Sigmoid colon (tissue), 7 donors: ENCODE data around the gene SLC35F1. TPM values are rescaled to one million over a fixed set of nuclear protein-coding genes. Genes with fewer than 3 reads are reported as not detected.

Source experiments
- DNase-seq: peaks from one replicate; pipeline ENCODE4 v3.0.0-alpha.2; 2019
- H3K27ac ChIP-seq, 4 donors: fragments of 200-600 bp; sonication (generic); one replicate each; pipeline ENCODE4 v1.5.1; 2016 to 2019; ENCODE audit warnings: mild to moderate bottlenecking in 1 of 4
- H3K27me3 ChIP-seq, 3 donors: fragments of 200-600 bp; sonication (generic); one replicate each; pipeline ENCODE4 v1.5.1; 2019; ENCODE audit warnings: mild to moderate bottlenecking in 1 of 3
- H3K36me3 ChIP-seq, 4 donors: fragments of 200-600 bp; sonication (generic); one replicate each; pipeline ENCODE4 v1.5.1; 2016 to 2019
- H3K4me1 ChIP-seq, 4 donors: fragments of 200-600 bp; sonication (generic); one replicate each; pipeline ENCODE4 v1.5.1; 2017 to 2019
- H3K4me3 ChIP-seq, 4 donors: fragments of 200-600 bp; sonication (generic); one replicate each; pipeline ENCODE4 v1.5.1; 2017 to 2019; ENCODE audit warnings: mild to moderate bottlenecking in 2 of 4, moderate library complexity in 1 of 4
- H3K9me3 ChIP-seq, 4 donors: fragments of 200-600 bp in 3 of 4; sonication (generic) in 3 of 4; one replicate each; pipeline versions ENCODE4 v1.5.1 to v1.6.1; 2013 to 2019
- EP300 ChIP-seq, 4 donors: sonication (generic); formaldehyde crosslinking; IDR thresholded peaks; one replicate each; pipeline ENCODE4 v1.6.1; 2017; ENCODE audit warnings: antibody characterized with exemption in 4 of 4
- POLR2A ChIP-seq, 2 donors: fragments of 450-650 bp; IDR thresholded peaks; one replicate each; pipeline ENCODE4 v1.6.1; 2016; ENCODE audit warnings: antibody characterized with exemption in 2 of 2, mild to moderate bottlenecking in 2 of 2, moderate library complexity in 2 of 2
- POLR2AphosphoS5 ChIP-seq, 4 donors: sonication (generic); formaldehyde crosslinking; IDR thresholded peaks; one replicate each; pipeline ENCODE4 v1.6.1; 2017; ENCODE audit warnings: antibody characterized with exemption in 4 of 4
- WGBS, 2 donors: extraction: QIAGEN DNeasy Blood & Tissue Kit; methylation state at CpG; one replicate each; pipeline ENCODE4 v1.1.7; 2013; 5-methylcytosine and 5-hydroxymethylcytosine counted together
- intact Hi-C: fragments of 100-400 bp; cut with DNase I; formaldehyde crosslinking; loops from one replicate; pipeline ENCODE4 v1.15.1; 2023
- polyA plus RNA-seq, 3 donors: library from polyadenylated mRNA; stranded (reverse); fragments of 200-250 nt; gene quantifications; one replicate each; pipeline ENCODE4 v1.2.3, GENCODE V29; 2013
- total RNA-seq, 4 donors: library from RNA; depleted of rRNA; stranded (reverse); fragments of >200 nt; gene quantifications; one replicate each; pipeline ENCODE4 v1.1.0, GENCODE V29; 2016
- TF ChIP-seq, protein P1 (sequence below), 4 experiments: fragments of 450-650 bp in 3 of 4; fragments of 200-600 bp in 1 of 4; IDR thresholded peaks; one replicate each; pipeline ENCODE4 v1.5.1; 2016 to 2019; ENCODE audit warnings: antibody characterized with exemption in 4 of 4, mild to moderate bottlenecking in 3 of 4, moderate library complexity in 2 of 4
- donor health status: healthy with polysubstance abuse.
- donor health status: Bipolar disorder and iron deficiency.
- donor health status: healthy.

The SLC35F1 gene
- total and polyA plus RNA-seq, 7 donors = under 0.01 to 8.9 (median 4.0) TPM; not detected in 1

DNA sequence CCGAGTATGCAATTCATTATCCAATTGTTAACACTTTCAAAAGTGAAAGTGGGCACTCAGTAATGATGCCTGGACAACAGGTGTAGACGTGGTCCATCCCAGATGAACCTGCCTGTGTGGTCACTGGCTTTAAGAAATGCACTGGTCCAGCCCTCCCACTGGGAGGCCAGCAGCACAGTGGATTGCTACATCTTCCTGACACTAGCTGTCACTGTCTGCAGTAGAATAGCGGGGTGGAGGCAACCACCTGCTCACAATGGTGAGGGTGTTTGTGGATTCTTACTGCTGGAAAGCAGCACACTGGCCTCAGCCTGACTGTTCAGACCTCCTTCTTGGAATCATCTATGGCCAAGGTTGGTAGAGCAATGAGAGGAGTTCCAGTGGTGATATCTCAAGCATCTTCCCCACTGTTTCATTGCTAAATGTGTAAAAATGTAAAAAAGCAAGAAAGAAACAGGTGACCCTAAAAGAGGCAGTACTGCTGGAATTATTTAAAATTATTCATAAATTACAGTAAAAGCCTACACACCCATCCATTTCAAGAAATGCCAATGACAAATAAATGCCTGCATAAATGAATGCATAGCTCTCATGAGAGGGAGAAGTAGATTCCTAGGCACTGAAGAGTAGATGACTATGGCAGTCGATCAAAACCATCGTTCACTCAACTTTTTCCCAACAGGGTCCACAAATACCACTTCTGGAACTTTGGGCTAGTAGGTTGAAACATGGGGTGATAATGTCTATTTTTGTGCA lies 413.0 kb downstream of the SLC35F1 start:
- peak overlapping the region; percentile 5 to 78 (median 70) for H3K27ac ChIP-seq
- DNase-seq = no peak
- no peak overlapping the region for H3K4me3 ChIP-seq
- 77 to 88% methylated on average over 5 of the region's 5 CpGs for WGBS, 2 donors
- no peaks in the 10 kb centered on the region for H3K9me3 ChIP-seq
- peaks cover 0 to 71% (median 61%) of the 10 kb centered on the region in 4 donors for H3K4me1 ChIP-seq
- intact Hi-C loops = no loop called here
- TF ChIP-seq, protein P1, sequence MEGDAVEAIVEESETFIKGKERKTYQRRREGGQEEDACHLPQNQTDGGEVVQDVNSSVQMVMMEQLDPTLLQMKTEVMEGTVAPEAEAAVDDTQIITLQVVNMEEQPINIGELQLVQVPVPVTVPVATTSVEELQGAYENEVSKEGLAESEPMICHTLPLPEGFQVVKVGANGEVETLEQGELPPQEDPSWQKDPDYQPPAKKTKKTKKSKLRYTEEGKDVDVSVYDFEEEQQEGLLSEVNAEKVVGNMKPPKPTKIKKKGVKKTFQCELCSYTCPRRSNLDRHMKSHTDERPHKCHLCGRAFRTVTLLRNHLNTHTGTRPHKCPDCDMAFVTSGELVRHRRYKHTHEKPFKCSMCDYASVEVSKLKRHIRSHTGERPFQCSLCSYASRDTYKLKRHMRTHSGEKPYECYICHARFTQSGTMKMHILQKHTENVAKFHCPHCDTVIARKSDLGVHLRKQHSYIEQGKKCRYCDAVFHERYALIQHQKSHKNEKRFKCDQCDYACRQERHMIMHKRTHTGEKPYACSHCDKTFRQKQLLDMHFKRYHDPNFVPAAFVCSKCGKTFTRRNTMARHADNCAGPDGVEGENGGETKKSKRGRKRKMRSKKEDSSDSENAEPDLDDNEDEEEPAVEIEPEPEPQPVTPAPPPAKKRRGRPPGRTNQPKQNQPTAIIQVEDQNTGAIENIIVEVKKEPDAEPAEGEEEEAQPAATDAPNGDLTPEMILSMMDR (IDR thresholded peaks at IDR 0.05) = no peak
- TF ChIP-seq EP300 (IDR thresholded peaks at IDR 0.05) (no peak), POLR2AphosphoS5 (IDR thresholded peaks at IDR 0.05) (no peak), POLR2A (IDR thresholded peaks at IDR 0.05) (no peak)
- H3K27me3 ChIP-seq = no peaks in the 10 kb centered on the region
- H3K36me3 ChIP-seq = no peaks in the 10 kb centered on the region

DNA sequence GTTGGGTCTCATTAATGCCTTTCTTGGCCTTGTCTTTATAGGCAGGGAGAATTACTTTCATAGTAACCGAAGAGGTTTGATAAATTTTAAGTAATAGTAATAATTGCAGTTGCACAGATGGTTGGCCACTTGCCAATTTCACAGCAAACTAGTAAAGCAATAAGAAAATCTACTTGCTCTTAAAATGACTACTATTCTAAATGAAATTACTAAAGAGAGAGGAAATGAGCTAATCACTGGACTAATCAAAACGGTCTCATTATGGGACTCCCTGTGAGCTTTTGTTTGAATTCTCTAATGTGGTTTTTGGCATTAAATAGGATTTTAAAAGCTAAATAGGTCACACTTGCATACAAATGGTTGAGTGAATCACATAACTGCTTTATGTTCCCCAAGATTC lies 413.6 kb downstream of the SLC35F1 start:
- no peak for TF ChIP-seq POLR2A (IDR thresholded peaks at IDR 0.05)
- TF ChIP-seq, protein P1 (IDR thresholded peaks at IDR 0.05) = no peak
- TF ChIP-seq POLR2AphosphoS5 (IDR thresholded peaks at IDR 0.05) = no peak
- no peak for TF ChIP-seq EP300 (IDR thresholded peaks at IDR 0.05)
- Histone ChIP-seq H3K27ac (peak overlapping the region in 3 of 4 donors; percentile 45 to 78 (median 67)), H3K27me3 (no peaks in the 10 kb centered on the region), H3K4me3 (no peak overlapping the region), H3K9me3 (no peaks in the 10 kb centered on the region), H3K4me1 (peaks cover 0 to 75% (median 65%) of the 10 kb centered on the region in 4 donors), H3K36me3 (no peaks in the 10 kb centered on the region)
- WGBS, 2 donors = 67 to 73% methylated on average over 2 of the region's 2 CpGs
- intact Hi-C loops = no loop called here
- no peak for DNase-seq

DNA sequence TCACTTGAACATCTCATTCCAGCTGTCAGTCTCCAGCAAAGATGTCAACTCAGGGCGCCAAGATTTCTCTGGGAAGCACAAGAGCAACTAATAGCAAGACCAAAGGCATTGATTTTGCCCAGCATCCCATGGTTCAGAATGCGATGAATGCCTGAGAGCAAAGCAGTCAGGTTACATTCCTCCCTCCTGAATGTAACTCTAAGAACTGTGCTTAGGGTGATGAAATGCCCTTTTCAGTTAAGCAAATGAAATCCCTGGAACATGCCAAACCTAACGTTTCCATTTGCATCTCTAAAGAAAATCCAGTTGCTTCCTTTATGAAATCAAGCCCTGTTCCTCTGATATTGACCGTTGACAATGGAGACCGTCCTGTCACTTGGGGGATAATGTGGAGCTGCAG lies 417.1 kb downstream of the SLC35F1 start:
- DNase-seq = no peak
- Histone ChIP-seq H3K27ac (peak overlapping the region in 3 of 4 donors; percentile 57 to 75 (median 73)), H3K9me3 (no peaks in the 10 kb centered on the region), H3K4me3 (no peak overlapping the region), H3K27me3 (no peaks in the 10 kb centered on the region), H3K36me3 (no peaks in the 10 kb centered on the region), H3K4me1 (peaks cover 0 to 73% (median 51%) of the 10 kb centered on the region in 4 donors)
- 81 to 82% methylated on average over 5 of the region's 5 CpGs for WGBS, 2 donors
- intact Hi-C loops = no loop called here
- TF ChIP-seq EP300 (IDR thresholded peaks at IDR 0.05) = no peak
- no peak for TF ChIP-seq POLR2AphosphoS5 (IDR thresholded peaks at IDR 0.05)
- no peak for TF ChIP-seq POLR2A (IDR thresholded peaks at IDR 0.05)
- TF ChIP-seq, protein P1 (IDR thresholded peaks at IDR 0.05) = no peak

DNA sequence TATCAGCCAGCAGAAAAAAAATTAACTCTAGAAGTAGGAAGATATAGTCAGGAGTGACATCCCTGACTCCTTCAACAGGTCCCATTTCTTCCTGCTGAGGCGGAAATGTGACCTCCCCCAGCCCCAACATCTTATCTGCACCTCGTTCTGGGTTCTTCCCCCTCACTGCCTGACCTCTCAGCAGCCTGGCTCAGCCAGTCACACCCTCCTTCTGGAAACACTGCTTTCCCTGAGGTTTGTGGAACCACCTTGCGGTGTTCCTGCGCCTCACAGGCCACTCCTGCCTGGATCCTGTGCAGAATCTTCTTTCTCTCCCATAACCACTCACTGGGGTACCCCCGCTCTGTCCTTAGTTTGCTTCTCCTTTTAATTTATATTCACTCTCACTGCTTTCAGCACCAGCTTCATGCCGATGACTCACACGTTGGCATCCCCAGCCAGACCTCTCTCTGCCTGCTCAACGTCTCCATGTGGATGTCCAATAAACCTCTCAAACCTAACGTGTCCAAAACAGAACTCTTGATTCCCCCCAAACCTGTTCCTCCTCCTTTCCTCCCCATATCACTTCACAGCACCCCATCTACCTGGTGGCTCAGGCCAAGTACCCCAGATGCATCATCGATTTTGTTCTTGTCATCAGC lies 418.3 kb downstream of the SLC35F1 start:
- peak; percentile 81 for DNase-seq
- peak overlapping the region; percentile 45 to 75 (median 69) for H3K27ac ChIP-seq

More for the DNA sequence above, 418.3 kb downstream of the SLC35F1 start:
- H3K4me1 ChIP-seq = peaks cover 0 to 60% (median 40%) of the 10 kb centered on the region in 4 donors
- no peaks in the 10 kb centered on the region for H3K9me3 ChIP-seq
- WGBS, 2 donors = 78 to 81% methylated on average over 10 of the region's 10 CpGs
- intact Hi-C loops = no loop called here
- H3K27me3 ChIP-seq = no peaks in the 10 kb centered on the region
- TF ChIP-seq, protein P1 (IDR thresholded peaks at IDR 0.05) = no peak
- peak in 2 of 4 donors; percentile 7 to 65 for TF ChIP-seq EP300 (IDR thresholded peaks at IDR 0.05)
- TF ChIP-seq POLR2AphosphoS5 (IDR thresholded peaks at IDR 0.05) = peak; percentile 64 to 86 (median 78)
- no peak for TF ChIP-seq POLR2A (IDR thresholded peaks at IDR 0.05)
- no peak overlapping the region for H3K4me3 ChIP-seq
- no peaks in the 10 kb centered on the region for H3K36me3 ChIP-seq
